ENCODE data around the gene NPAS3.

Gene NPAS3

GRCh38 chr14:33486332-33486890 is 547.7 kb downstream of the NPAS3 start:
- no peak overlapping the region for H3K4me3 ChIP-seq (ENCODE audit: low read depth, low read length)
- TF ChIP-seq CTCF (IDR thresholded peaks at IDR 0.05; ENCODE audit: low read depth, low read length): no peak

- H3K4me3 ChIP-seq (ENCODE audit: low read depth, low read length): no peak overlapping the region
- TF ChIP-seq CTCF (IDR thresholded peaks at IDR 0.05; ENCODE audit: low read depth, low read length): no peak
Observed at GRCh38 chr14:33488582-33488981, 549.9 kb downstream of the NPAS3 start.

GRCh38 chr14:33490555-33490954 is 551.9 kb downstream of the NPAS3 start:
- no peak for TF ChIP-seq CTCF (IDR thresholded peaks at IDR 0.05; ENCODE audit: low read depth, low read length)
- no peak overlapping the region for H3K4me3 ChIP-seq (ENCODE audit: low read depth, low read length)

GRCh38 chr14:33491112-33491511 is 552.4 kb downstream of the NPAS3 start:
- no peak for TF ChIP-seq CTCF (IDR thresholded peaks at IDR 0.05; ENCODE audit: low read depth, low read length)
- no peak overlapping the region for H3K4me3 ChIP-seq (ENCODE audit: low read depth, low read length)

- no peak for TF ChIP-seq CTCF (IDR thresholded peaks at IDR 0.05; ENCODE audit: low read depth, low read length)
- no peak overlapping the region for H3K4me3 ChIP-seq (ENCODE audit: low read depth, low read length)
Observed at GRCh38 chr14:33492491-33492890, 553.8 kb downstream of the NPAS3 start.

GRCh38 chr14:33493266-33493665 is 554.6 kb downstream of the NPAS3 start:
- TF ChIP-seq CTCF (IDR thresholded peaks at IDR 0.05; ENCODE audit: low read depth, low read length): no peak
- H3K4me3 ChIP-seq (ENCODE audit: low read depth, low read length): no peak overlapping the region

- no peak for TF ChIP-seq CTCF (IDR thresholded peaks at IDR 0.05; ENCODE audit: low read depth, low read length)
- no peak overlapping the region for H3K4me3 ChIP-seq (ENCODE audit: low read depth, low read length)
Observed at GRCh38 chr14:33493990-33494389, 555.3 kb downstream of the NPAS3 start.

Data from WI38 (cell line).